Thymus (tissue), 11 donors: Measurements from ENCODE around the gene PLAC1. TPM values are rescaled to one million over a fixed set of nuclear protein-coding genes. Genes with fewer than 3 reads are reported as not detected.

Experiments used
- DNase-seq, 9 donors: peaks; one replicate each; pipeline ENCODE4 v3.0.0-alpha.2; 2013; ENCODE audit warnings: low spot score in 9 of 9, low read depth in 6 of 9, missing footprints in 1 of 9
- H3K27ac ChIP-seq, 2 donors: one replicate each; pipeline ENCODE4 v1.5.1; 2013; ENCODE audit warnings: control low read depth in 1 of 2, low read depth in 1 of 2, low read length in 1 of 2, mild to moderate bottlenecking in 1 of 2, moderate library complexity in 1 of 2
- H3K27me3 ChIP-seq, 2 donors: one replicate each; pipeline ENCODE4 v1.5.1; 2013; ENCODE audit warnings: low read length in 1 of 2; ENCODE audit not compliant: control insufficient read depth in 2 of 2, insufficient read depth in 1 of 2
- H3K36me3 ChIP-seq, 2 donors: one replicate each; pipeline ENCODE4 v1.5.1; 2013; ENCODE audit warnings: low read length in 1 of 2, mild to moderate bottlenecking in 1 of 2, moderate library complexity in 1 of 2; ENCODE audit not compliant: control insufficient read depth in 2 of 2, insufficient read depth in 2 of 2
- H3K4me1 ChIP-seq, 2 donors: one replicate each; pipeline ENCODE4 v1.5.1; 2013; ENCODE audit warnings: low read length in 2 of 2; ENCODE audit not compliant: control insufficient read depth in 2 of 2, insufficient read depth in 2 of 2
- H3K4me3 ChIP-seq, 2 donors: one replicate each; pipeline ENCODE4 v1.5.1; 2013; ENCODE audit warnings: low read length in 2 of 2, control low read depth in 1 of 2, mild to moderate bottlenecking in 1 of 2
- H3K9me3 ChIP-seq, 2 donors: one replicate each; pipeline ENCODE4 v1.5.1; 2013; ENCODE audit warnings: low read length in 1 of 2, mild to moderate bottlenecking in 1 of 2; ENCODE audit not compliant: control insufficient read depth in 2 of 2, insufficient read depth in 1 of 2
- WGBS: extraction: QIAGEN DNeasy Blood & Tissue Kit; methylation state at CpG from one replicate; pipeline ENCODE4 v1.1.7; 2013; 5-methylcytosine and 5-hydroxymethylcytosine counted together
- polyA plus RNA-seq: library from polyadenylated mRNA; stranded (reverse); fragments of 200-250 nt; gene quantifications from one replicate; pipeline ENCODE4 v1.2.3, GENCODE V29; 2013
- total RNA-seq: library from RNA; stranded (reverse); fragments of 120-200 nt; gene quantifications from one replicate; pipeline ENCODE4 v1.2.4, GENCODE V29; 2013
- donor health status: healthy.

PLAC1 gene
- total and polyA plus RNA-seq, 2 donors = 0.24 to 0.91 TPM

DNA sequence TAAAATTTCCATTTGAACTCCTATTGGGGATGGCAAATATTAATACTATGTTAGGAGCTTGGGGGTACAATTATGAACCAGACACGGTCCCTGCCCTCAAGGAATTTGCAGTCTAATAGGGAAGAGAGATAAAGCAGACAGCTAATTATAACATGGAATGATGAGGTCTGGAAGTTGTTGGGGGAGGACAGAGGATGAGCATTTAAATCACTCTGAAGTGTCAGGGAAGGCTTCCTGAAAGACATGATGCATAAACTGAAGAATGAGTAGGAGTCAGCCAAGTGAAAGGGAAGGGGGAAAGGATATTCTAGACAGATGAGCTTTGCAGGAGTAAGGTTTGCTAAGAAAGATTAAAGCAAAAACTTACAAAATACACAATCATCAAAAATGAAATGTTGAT, 15.9 kb downstream of the PLAC1 start:
- 94% methylated on average over 1 of the region's 1 CpG for WGBS

DNA sequence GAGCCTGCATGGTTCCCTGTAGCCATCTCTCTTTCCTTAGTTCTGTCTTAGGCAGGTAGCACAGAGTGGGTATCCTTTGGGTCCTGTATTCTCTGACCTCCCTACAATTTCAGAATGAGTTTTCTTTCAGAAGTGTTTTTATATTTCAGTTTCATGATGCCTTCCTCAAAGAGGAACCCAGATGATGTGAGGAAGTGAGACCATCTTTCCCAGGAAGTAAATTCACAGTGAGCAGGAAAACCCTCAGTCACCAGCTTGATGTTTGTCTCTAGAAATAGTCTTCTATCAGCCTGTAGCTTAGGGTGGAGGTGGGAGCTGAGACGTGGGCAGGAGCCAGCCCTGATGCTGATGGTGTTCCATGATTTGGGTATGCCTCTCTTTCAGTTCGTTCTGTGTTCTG, 16.9 kb downstream of the PLAC1 start:
- H3K9me3 ChIP-seq = no peaks in the 10 kb centered on the region
- WGBS = 63% methylated on average over 2 of the region's 2 CpGs
- H3K27ac ChIP-seq = no peak overlapping the region

More for the DNA sequence above, 15.9 kb downstream of the PLAC1 start:
- H3K4me1 ChIP-seq = no peaks in the 10 kb centered on the region
- H3K4me3 ChIP-seq = no peak overlapping the region
- H3K36me3 ChIP-seq = no peaks in the 10 kb centered on the region
- no peak for DNase-seq
- H3K27ac ChIP-seq = no peak overlapping the region
- no peaks in the 10 kb centered on the region for H3K9me3 ChIP-seq
- H3K27me3 ChIP-seq = no peaks in the 10 kb centered on the region

GRCh38 chrX:134640914-134641313, 17.4 kb downstream of the PLAC1 start:
- Histone ChIP-seq H3K4me1 (no peaks in the 10 kb centered on the region), H3K4me3 (no peak overlapping the region)
- WGBS = 94% methylated on average over 4 of the region's 4 CpGs

More for the DNA sequence above, 16.9 kb downstream of the PLAC1 start:
- Histone ChIP-seq H3K4me3 (no peak overlapping the region), H3K27me3 (no peaks in the 10 kb centered on the region), H3K4me1 (no peaks in the 10 kb centered on the region), H3K36me3 (no peaks in the 10 kb centered on the region)
- no peak for DNase-seq

GRCh38 chrX:134636851-134637250, 21.4 kb downstream of the PLAC1 start:
- 92% methylated on average over 5 of the region's 5 CpGs for WGBS
- DNase-seq = no peak
- no peaks in the 10 kb centered on the region for H3K27me3 ChIP-seq
- H3K4me1 ChIP-seq = no peaks in the 10 kb centered on the region
- no peak overlapping the region for H3K27ac ChIP-seq
- H3K9me3 ChIP-seq = no peaks in the 10 kb centered on the region
- H3K36me3 ChIP-seq = no peaks in the 10 kb centered on the region
- no peak overlapping the region for H3K4me3 ChIP-seq

More at GRCh38 chrX:134640914-134641313, 17.4 kb downstream of the PLAC1 start:
- no peak overlapping the region for H3K27ac ChIP-seq
- no peaks in the 10 kb centered on the region for H3K27me3 ChIP-seq
- DNase-seq = no peak
- no peaks in the 10 kb centered on the region for H3K36me3 ChIP-seq
- H3K9me3 ChIP-seq = no peaks in the 10 kb centered on the region

- WGBS = 89% methylated on average over 5 of the region's 5 CpGs
- DNase-seq = no peak
- Histone ChIP-seq H3K27ac (no peak overlapping the region), H3K4me3 (no peak overlapping the region), H3K4me1 (no peaks in the 10 kb centered on the region), H3K9me3 (no peaks in the 10 kb centered on the region), H3K27me3 (no peaks in the 10 kb centered on the region), H3K36me3 (no peaks in the 10 kb centered on the region)
Measured at GRCh38 chrX:134634691-134635090, 23.6 kb downstream of the PLAC1 start.

- no peaks in the 10 kb centered on the region for H3K4me1 ChIP-seq
- DNase-seq = no peak
- H3K9me3 ChIP-seq = no peaks in the 10 kb centered on the region
- no peaks in the 10 kb centered on the region for H3K36me3 ChIP-seq
- H3K27ac ChIP-seq = no peak overlapping the region
- H3K4me3 ChIP-seq = no peak overlapping the region
- H3K27me3 ChIP-seq = no peaks in the 10 kb centered on the region
Measured at GRCh38 chrX:134633832-134634231, 24.4 kb downstream of the PLAC1 start.

GRCh38 chrX:134633394-134633793, 24.9 kb downstream of the PLAC1 start:
- no peak overlapping the region for H3K4me3 ChIP-seq
- no peak for DNase-seq
- no peaks in the 10 kb centered on the region for H3K36me3 ChIP-seq
- no peaks in the 10 kb centered on the region for H3K27me3 ChIP-seq
- no peak overlapping the region for H3K27ac ChIP-seq
- no peaks in the 10 kb centered on the region for H3K9me3 ChIP-seq
- WGBS = 68% methylated on average over 2 of the region's 2 CpGs
- no peaks in the 10 kb centered on the region for H3K4me1 ChIP-seq

DNA sequence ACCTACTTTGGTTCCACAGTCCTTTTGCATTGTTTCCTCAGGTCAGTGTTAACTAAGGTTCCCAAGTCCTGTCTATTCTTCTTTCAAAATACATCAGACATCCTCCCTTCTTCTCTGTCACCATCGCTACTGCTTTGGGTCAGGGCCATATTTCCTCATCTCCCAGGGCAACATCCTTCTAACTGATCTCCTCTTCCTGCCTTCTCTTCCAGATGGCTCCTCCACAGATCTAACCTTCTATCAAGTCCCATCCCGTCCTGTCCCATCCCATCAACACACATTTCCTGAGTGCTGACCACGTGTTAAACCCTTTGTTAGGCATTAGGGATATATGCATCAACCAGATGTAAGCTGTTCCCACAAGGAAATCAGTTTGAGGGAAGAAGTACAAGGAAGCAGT, 25.9 kb downstream of the PLAC1 start:
- Histone ChIP-seq H3K4me1 (no peaks in the 10 kb centered on the region), H3K27ac (no peak overlapping the region), H3K27me3 (no peaks in the 10 kb centered on the region), H3K9me3 (no peaks in the 10 kb centered on the region), H3K4me3 (no peak overlapping the region), H3K36me3 (no peaks in the 10 kb centered on the region)
- no peak for DNase-seq
- 92% methylated on average over 3 of the region's 3 CpGs for WGBS

DNA sequence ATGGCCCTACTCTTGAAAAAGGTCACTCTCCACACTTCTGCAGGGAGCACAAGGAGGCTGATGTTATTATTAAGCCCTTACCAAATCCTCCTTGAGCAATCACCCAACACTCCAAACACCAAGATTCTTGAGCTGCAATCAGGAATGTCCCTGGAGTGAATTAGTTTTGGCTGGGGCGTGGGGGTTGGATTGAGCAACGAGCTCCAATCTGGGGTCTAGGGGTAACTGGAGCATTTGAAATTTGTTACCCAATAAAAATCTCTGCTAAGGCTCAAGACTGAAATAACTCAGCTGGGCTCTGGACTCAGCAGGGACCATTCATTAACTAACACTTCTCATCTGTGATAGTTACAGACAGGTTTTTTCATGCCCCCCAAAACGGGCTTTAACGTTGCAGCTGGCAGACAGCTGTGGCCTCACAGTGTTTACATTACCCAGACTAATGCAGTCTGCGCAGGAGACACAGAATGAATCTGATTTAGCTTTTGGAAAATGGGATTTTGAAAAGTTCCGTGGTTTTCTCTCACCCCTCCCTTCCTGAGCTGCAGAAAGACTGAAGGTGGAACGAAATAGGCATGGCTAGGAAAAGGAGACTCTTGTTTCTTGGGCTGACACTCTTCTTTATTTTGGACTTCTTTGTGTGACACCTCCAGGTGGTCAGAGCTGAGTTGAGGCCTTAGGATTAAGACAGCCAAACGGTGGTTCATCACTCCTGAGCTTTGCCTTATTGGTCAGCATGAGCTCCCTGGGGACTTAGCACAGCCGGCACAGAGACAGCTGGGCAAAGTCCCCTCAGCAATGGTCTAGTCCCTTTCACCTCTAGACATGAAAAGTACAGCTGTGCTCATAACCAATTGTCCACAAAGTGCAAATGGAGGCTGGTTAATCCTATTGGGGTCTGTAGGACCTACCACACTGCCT, 26.6 kb downstream of the PLAC1 start:
- Histone ChIP-seq H3K9me3 (no peaks in the 10 kb centered on the region), H3K27me3 (no peaks in the 10 kb centered on the region), H3K4me3 (no peak overlapping the region), H3K36me3 (no peaks in the 10 kb centered on the region), H3K4me1 (no peaks in the 10 kb centered on the region), H3K27ac (no peak overlapping the region)
- WGBS = 95% methylated on average over 9 of the region's 9 CpGs
- DNase-seq = no peak
